ENCODE results near the gene CCL8.

Gene CCL8

DNA sequence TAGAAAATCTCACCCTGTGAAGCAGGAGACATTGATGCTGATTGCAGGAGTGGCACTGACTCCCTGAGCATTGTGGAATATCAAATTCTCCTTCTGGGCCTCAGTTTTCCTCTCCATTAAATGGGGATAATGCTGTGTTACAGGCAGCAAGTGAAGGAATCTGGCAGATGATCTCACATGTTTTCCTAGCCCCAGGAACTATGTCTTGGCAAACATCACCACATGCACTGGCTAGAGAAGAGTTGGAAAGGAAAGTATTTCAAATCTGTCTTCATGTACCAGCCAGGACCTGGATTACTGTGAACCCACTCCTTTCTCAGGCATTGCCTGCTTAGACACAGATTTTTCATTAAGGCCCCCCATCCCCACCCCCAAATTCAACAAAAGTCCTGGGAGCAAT, 13.6 kb upstream of the CCL8 start:
- TF ChIP-seq CTCF (IDR thresholded peaks at IDR 0.05) = no peak
- Histone ChIP-seq H3K36me3 (no peaks in the 10 kb centered on the region), H3K4me3 (no peak overlapping the region), H3K27me3 (no peaks in the 10 kb centered on the region), H3K27ac (no peak overlapping the region), H3K4me1 (peaks cover 0 to 36% (median 18%) of the 10 kb centered on the region in 4 donors), H3K9me3 (no peaks in the 10 kb centered on the region)
- intact Hi-C loops (cut with DNase I; ENCODE audit: low total_unique reads) = no loop called here
- no peak for DNase-seq

- no peak overlapping the region for H3K4me3 ChIP-seq
- intact Hi-C loops (cut with DNase I; ENCODE audit: low total_unique reads) = no loop called here
- peak; percentile 43 to 54 for TF ChIP-seq CTCF (IDR thresholded peaks at IDR 0.05)
- no peak for DNase-seq
- no peaks in the 10 kb centered on the region for H3K36me3 ChIP-seq
- H3K27ac ChIP-seq = no peak overlapping the region
- H3K9me3 ChIP-seq = no peaks in the 10 kb centered on the region
- peaks cover 0 to 27% (median 15%) of the 10 kb centered on the region in 4 donors for H3K4me1 ChIP-seq
- no peaks in the 10 kb centered on the region for H3K27me3 ChIP-seq
Observed at GRCh38 chr17:34306466-34306865, 12.8 kb upstream of the CCL8 start.

- Histone ChIP-seq H3K4me3 (no peak overlapping the region), H3K27ac (peak overlapping the region in 1 of 2 donors; percentile 11), H3K4me1 (peaks cover 0 to 26% (median 15%) of the 10 kb centered on the region in 4 donors), H3K9me3 (no peaks in the 10 kb centered on the region), H3K27me3 (no peaks in the 10 kb centered on the region), H3K36me3 (no peaks in the 10 kb centered on the region)
- DNase-seq = no peak
- intact Hi-C loops (cut with DNase I; ENCODE audit: low total_unique reads) = no loop called here
- no peak for TF ChIP-seq CTCF (IDR thresholded peaks at IDR 0.05)
Observed at GRCh38 chr17:34307110-34307509, 12.1 kb upstream of the CCL8 start.

DNA sequence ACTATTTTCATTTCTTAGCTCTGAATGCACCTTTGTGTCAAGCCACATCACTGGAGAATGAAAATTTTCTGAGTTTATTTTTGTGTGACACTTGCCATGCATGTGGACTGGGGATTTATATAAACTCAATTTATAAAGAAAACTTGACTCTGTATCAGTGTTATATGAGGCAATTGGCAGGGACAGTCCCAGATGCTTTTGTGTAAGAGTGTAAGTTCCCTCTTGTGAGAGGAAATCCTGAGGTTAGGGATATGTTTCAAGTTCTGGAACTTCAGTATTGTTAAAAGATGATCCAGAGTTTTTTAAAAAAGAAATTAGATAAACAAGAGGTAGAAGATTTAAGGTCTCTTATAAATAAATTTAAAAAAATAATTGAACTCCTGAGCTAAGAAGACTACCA, 10.9 kb upstream of the CCL8 start:
- intact Hi-C loops (cut with DNase I; ENCODE audit: low total_unique reads) = no loop called here
- Histone ChIP-seq H3K9me3 (no peaks in the 10 kb centered on the region), H3K27me3 (no peaks in the 10 kb centered on the region), H3K36me3 (no peaks in the 10 kb centered on the region), H3K4me1 (peaks cover 0 to 30% (median 15%) of the 10 kb centered on the region in 4 donors), H3K4me3 (no peak overlapping the region), H3K27ac (no peak overlapping the region)
- DNase-seq = no peak
- no peak for TF ChIP-seq CTCF (IDR thresholded peaks at IDR 0.05)

- DNase-seq = no peak
- TF ChIP-seq CTCF (IDR thresholded peaks at IDR 0.05) = no peak
Observed at GRCh38 chr17:34311291-34311690, 7.9 kb upstream of the CCL8 start.

GRCh38 chr17:34312080-34312479, 7.2 kb upstream of the CCL8 start:
- no peak for TF ChIP-seq CTCF (IDR thresholded peaks at IDR 0.05)
- Histone ChIP-seq H3K27ac (no peak overlapping the region), H3K9me3 (no peaks in the 10 kb centered on the region), H3K4me3 (no peak overlapping the region), H3K4me1 (peaks cover 0 to 37% (median 20%) of the 10 kb centered on the region in 4 donors), H3K36me3 (no peaks in the 10 kb centered on the region), H3K27me3 (no peaks in the 10 kb centered on the region)
- no peak for DNase-seq
- intact Hi-C loops (cut with DNase I; ENCODE audit: low total_unique reads) = no loop called here

More at GRCh38 chr17:34311291-34311690, 7.9 kb upstream of the CCL8 start:
- intact Hi-C loops (cut with DNase I; ENCODE audit: low total_unique reads) = no loop called here
- no peaks in the 10 kb centered on the region for H3K27me3 ChIP-seq
- no peaks in the 10 kb centered on the region for H3K9me3 ChIP-seq
- H3K36me3 ChIP-seq = no peaks in the 10 kb centered on the region
- no peak overlapping the region for H3K27ac ChIP-seq
- no peak overlapping the region for H3K4me3 ChIP-seq
- H3K4me1 ChIP-seq = peaks cover 0 to 45% (median 27%) of the 10 kb centered on the region in 4 donors

All from tibial artery (tissue), 4 donors.